MM.1S (cell line): ENCODE data around the gene DOP1A.

ENCODE experiments used
- DNase-seq: peaks from one replicate; pipeline ENCODE4 v3.0.0-alpha.2; 2015
- H2AFZ ChIP-seq: fragments of 300-600 bp; sonication (generic); 2 replicates; pipeline ENCODE4 v1.6.0; 2016; ENCODE audit warnings: antibody characterized with exemption, low read length
- H3F3A ChIP-seq: fragments of 300-600 bp; sonication (generic); 2 replicates; pipeline ENCODE4 v1.6.1; 2016; ENCODE audit warnings: mild to moderate bottlenecking, antibody characterized with exemption, low read length, moderate library complexity, mixed read lengths; ENCODE audit not compliant: insufficient read depth
- H3K27ac ChIP-seq: fragments of 300-600 bp; sonication (generic); 2 replicates; pipeline ENCODE4 v1.5.1; 2016; ENCODE audit warnings: mild to moderate bottlenecking, low read length
- H3K27me3 ChIP-seq: fragments of 300-600 bp; sonication (generic); replicated peaks from 2 replicates; pipeline ENCODE4 v1.6.0; 2016; ENCODE audit warnings: low read length; ENCODE audit not compliant: insufficient read depth
- H3K36me3 ChIP-seq: fragments of 300-600 bp; sonication (generic); replicated peaks from 2 replicates; pipeline ENCODE4 v1.6.1; 2016; ENCODE audit warnings: mild to moderate bottlenecking, low read length, mixed read lengths; ENCODE audit not compliant: insufficient read depth
- H3K4me1 ChIP-seq: fragments of 300-600 bp; sonication (generic); 2 replicates; pipeline ENCODE4 v1.6.1; 2016; ENCODE audit warnings: low read length, mixed read lengths
- H3K4me2 ChIP-seq: fragments of 300-600 bp; sonication (generic); 2 replicates; pipeline ENCODE4 v1.6.0; 2016; ENCODE audit warnings: low read depth, low read length
- H3K4me3 ChIP-seq: fragments of 300-600 bp; sonication (generic); 2 replicates; pipeline ENCODE4 v1.5.1; 2016; ENCODE audit warnings: low read length, mixed read lengths
- H3K79me2 ChIP-seq: fragments of 300-600 bp; sonication (generic); 2 replicates; pipeline ENCODE4 v1.6.1; 2016; ENCODE audit warnings: mixed run types, low read length, mixed read lengths
- H3K9ac ChIP-seq: fragments of 300-600 bp; sonication (generic); 2 replicates; pipeline ENCODE4 v1.6.1; 2016; ENCODE audit warnings: low read length, mixed read lengths
- H3K9me2 ChIP-seq: fragments of 300-600 bp; sonication (generic); replicated peaks from 2 replicates; pipeline ENCODE4 v1.6.1; 2016; ENCODE audit warnings: mild to moderate bottlenecking, low read length, mixed read lengths; ENCODE audit not compliant: insufficient read depth
- H3K9me3 ChIP-seq: fragments of 300-600 bp; sonication (generic); replicated peaks from 2 replicates; pipeline ENCODE4 v1.6.1; 2016; ENCODE audit warnings: mild to moderate bottlenecking, low read length, mixed read lengths; ENCODE audit not compliant: insufficient read depth
- H4K20me1 ChIP-seq: fragments of 300-600 bp; sonication (generic); 2 replicates; pipeline ENCODE4 v1.6.1; 2016; ENCODE audit warnings: mild to moderate bottlenecking, low read length, moderate library complexity, mixed read lengths; ENCODE audit not compliant: insufficient read depth
- EZH2 ChIP-seq: fragments of 300-600 bp; sonication (generic); optimal IDR thresholded peaks from 2 replicates; pipeline ENCODE3; 2017; ENCODE audit warnings: low read depth, mild to moderate bottlenecking, antibody characterized with exemption, low read length, mixed read lengths
- EZH2phosphoT487 ChIP-seq: fragments of 300-600 bp; sonication (generic); IDR thresholded peaks from 2 replicates; pipeline ENCODE4 v1.6.1; 2018; ENCODE audit warnings: antibody characterized with exemption, low read length
- TF ChIP-seq, protein P1 (sequence below): fragments of 300-600 bp; sonication (generic); IDR thresholded peaks from 2 replicates; pipeline ENCODE4 v1.5.1; 2016; ENCODE audit warnings: antibody characterized with exemption, low read length, mixed read lengths

Gene DOP1A

GRCh38 chr6:83047065-83047754 is 20.3 kb upstream of the DOP1A start:
- Histone ChIP-seq H3K4me1 (no peaks in the 10 kb centered on the region), H3K9me3 (no peaks in the 10 kb centered on the region), H3K36me3 (no peaks in the 10 kb centered on the region), H3K9ac (no peak overlapping the region), H3K27me3 (no peaks in the 10 kb centered on the region), H2AFZ (no peak overlapping the region), H3F3A (no peaks in the 10 kb centered on the region), H4K20me1 (no peaks in the 10 kb centered on the region), H3K27ac (no peak overlapping the region), H3K4me2 (no peak overlapping the region), H3K4me3 (no peak overlapping the region), H3K79me2 (no peaks in the 10 kb centered on the region), H3K9me2 (no peaks in the 10 kb centered on the region)
- DNase-seq: no peak
- TF ChIP-seq, protein P1, sequence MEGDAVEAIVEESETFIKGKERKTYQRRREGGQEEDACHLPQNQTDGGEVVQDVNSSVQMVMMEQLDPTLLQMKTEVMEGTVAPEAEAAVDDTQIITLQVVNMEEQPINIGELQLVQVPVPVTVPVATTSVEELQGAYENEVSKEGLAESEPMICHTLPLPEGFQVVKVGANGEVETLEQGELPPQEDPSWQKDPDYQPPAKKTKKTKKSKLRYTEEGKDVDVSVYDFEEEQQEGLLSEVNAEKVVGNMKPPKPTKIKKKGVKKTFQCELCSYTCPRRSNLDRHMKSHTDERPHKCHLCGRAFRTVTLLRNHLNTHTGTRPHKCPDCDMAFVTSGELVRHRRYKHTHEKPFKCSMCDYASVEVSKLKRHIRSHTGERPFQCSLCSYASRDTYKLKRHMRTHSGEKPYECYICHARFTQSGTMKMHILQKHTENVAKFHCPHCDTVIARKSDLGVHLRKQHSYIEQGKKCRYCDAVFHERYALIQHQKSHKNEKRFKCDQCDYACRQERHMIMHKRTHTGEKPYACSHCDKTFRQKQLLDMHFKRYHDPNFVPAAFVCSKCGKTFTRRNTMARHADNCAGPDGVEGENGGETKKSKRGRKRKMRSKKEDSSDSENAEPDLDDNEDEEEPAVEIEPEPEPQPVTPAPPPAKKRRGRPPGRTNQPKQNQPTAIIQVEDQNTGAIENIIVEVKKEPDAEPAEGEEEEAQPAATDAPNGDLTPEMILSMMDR: no peak
- TF ChIP-seq EZH2 (no peak), EZH2phosphoT487 (no peak)

DNA sequence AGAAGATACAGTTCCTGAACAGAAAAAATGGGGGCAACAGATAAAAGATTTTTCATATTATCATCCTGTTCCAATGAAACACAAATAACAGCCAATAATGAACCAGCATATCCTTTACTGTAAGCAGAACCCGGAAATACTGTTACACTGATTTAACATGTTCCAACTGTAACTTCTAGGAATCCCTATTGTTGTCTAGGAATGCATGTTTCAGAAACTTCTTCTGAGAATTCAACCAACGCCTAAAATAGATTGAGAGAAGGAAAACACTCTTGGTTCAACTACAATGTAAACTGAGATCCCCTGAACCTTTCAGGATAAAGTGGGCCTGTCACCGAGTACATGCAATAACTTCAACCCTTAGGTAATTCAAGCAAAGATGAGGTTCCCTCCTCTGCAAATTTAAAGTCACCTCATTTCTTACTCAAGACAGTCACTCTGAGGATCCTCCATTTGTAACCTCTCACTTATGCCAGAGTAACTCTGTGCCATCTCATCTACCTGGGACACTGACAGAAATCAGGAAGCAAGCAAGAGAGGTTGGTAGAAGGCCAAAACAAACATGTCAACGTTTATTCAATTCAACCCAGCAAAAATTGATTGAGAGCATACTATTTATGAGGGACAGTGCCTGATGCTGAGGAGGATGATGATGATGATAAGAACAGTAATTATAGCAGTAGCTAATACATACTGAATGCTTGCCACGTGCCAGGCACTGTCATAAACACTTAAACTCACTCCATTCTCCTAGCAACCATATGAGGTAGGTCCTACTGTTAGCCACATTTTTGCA is 15.9 kb upstream of the DOP1A start:
- H3K36me3 ChIP-seq: no peaks in the 10 kb centered on the region
- H2AFZ ChIP-seq: no peak overlapping the region
- H3K4me2 ChIP-seq: no peak overlapping the region
- H3K4me1 ChIP-seq: no peaks in the 10 kb centered on the region
- no peak overlapping the region for H3K27ac ChIP-seq
- no peak for DNase-seq
- H3K27me3 ChIP-seq: no peaks in the 10 kb centered on the region
- H3K9me3 ChIP-seq: no peaks in the 10 kb centered on the region
- H3K4me3 ChIP-seq: no peak overlapping the region
- H4K20me1 ChIP-seq: no peaks in the 10 kb centered on the region
- TF ChIP-seq EZH2phosphoT487 (no peak), EZH2 (no peak)
- TF ChIP-seq, protein P1: no peak
- H3F3A ChIP-seq: no peaks in the 10 kb centered on the region
- no peaks in the 10 kb centered on the region for H3K9me2 ChIP-seq
- H3K79me2 ChIP-seq: no peaks in the 10 kb centered on the region
- H3K9ac ChIP-seq: no peak overlapping the region

DNA sequence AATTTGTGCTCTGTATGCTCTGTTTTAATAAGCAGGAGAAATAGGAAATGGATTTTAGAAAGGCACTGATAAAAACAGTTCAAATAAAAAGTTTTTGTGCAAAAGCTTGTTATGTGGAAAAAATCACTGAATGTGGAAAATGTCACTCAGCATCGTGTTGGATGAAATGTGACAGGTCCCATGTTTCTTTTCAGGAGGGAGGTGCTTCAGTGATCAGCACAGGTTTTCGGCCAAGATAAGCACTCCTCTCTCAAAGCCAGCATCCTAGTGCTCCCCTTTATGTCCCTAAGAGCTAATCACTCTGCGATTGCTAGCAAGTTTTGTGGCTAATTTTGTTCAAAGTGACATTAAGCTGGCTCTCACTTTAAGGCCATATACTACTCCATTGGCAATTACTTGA is 13.8 kb upstream of the DOP1A start:
- Histone ChIP-seq H4K20me1 (no peaks in the 10 kb centered on the region), H3K4me2 (no peak overlapping the region), H3K79me2 (no peaks in the 10 kb centered on the region), H3K27me3 (no peaks in the 10 kb centered on the region), H3K9me3 (no peaks in the 10 kb centered on the region), H3K9me2 (no peaks in the 10 kb centered on the region), H3K4me1 (peaks cover 4% of the 10 kb centered on the region), H3K36me3 (no peaks in the 10 kb centered on the region), H3K9ac (no peak overlapping the region), H3F3A (peaks cover 5% of the 10 kb centered on the region; the same call in 1 of the 2 replicates), H2AFZ (no peak overlapping the region), H3K4me3 (no peak overlapping the region), H3K27ac (no peak overlapping the region)
- TF ChIP-seq, protein P1: no peak
- TF ChIP-seq EZH2 (no peak), EZH2phosphoT487 (no peak)
- no peak for DNase-seq
